Mucosa of stomach (tissue), 1 donor: ENCODE results near the gene LGALS7.
"Not testable (repeated sequence)": the region's sequence is repeated elsewhere in the genome, so short reads cannot be mapped to it uniquely, and the experiment has no call there.

ENCODE experiments used
- H3K27me3 ChIP-seq: one replicate; pipeline ENCODE4 v1.7.0; 2013; ENCODE audit warnings: mild to moderate bottlenecking, low read length; ENCODE audit not compliant: control insufficient read depth, insufficient read depth
- H3K36me3 ChIP-seq: one replicate; pipeline ENCODE4 v1.7.0; 2013; ENCODE audit warnings: low read length; ENCODE audit not compliant: control insufficient read depth, insufficient read depth
- H3K4me1 ChIP-seq: one replicate; pipeline ENCODE4 v1.7.0; 2013; ENCODE audit warnings: mild to moderate bottlenecking, low read length; ENCODE audit not compliant: control insufficient read depth, insufficient read depth
- H3K4me3 ChIP-seq: one replicate; pipeline ENCODE4 v1.7.0; 2013; ENCODE audit warnings: low read length
- H3K9ac ChIP-seq: one replicate; pipeline ENCODE4 v1.7.0; 2013; ENCODE audit warnings: mild to moderate bottlenecking, low read length, moderate library complexity
- H3K9me3 ChIP-seq: one replicate; pipeline ENCODE4 v1.7.0; 2013; ENCODE audit warnings: mild to moderate bottlenecking, low read length, moderate library complexity; ENCODE audit not compliant: control insufficient read depth
- donor health status: Pancreatic carcinoma.

Gene LGALS7

GRCh38 chr19:38809592-38810252 is 36.4 kb upstream of the LGALS7 start:
- H3K4me1 ChIP-seq = peaks cover 12% of the 10 kb centered on the region
- H3K4me3 ChIP-seq = no peak overlapping the region
- H3K27me3 ChIP-seq = no peaks in the 10 kb centered on the region
- H3K9me3 ChIP-seq = no peaks in the 10 kb centered on the region
- no peak overlapping the region for H3K9ac ChIP-seq
- H3K36me3 ChIP-seq = peaks cover 6% of the 10 kb centered on the region

- no peak overlapping the region for H3K4me3 ChIP-seq
Measured at GRCh38 chr19:38808741-38809140, 35.4 kb upstream of the LGALS7 start.

GRCh38 chr19:38807374-38808098 is 34.2 kb upstream of the LGALS7 start:
- not testable (repeated sequence) for H3K4me3 ChIP-seq, H3K9ac ChIP-seq, H3K9me3 ChIP-seq, H3K27me3 ChIP-seq
- peaks cover 12% of the 10 kb centered on the region for H3K4me1 ChIP-seq
- H3K36me3 ChIP-seq = peaks cover 18% of the 10 kb centered on the region

More at GRCh38 chr19:38808741-38809140, 35.4 kb upstream of the LGALS7 start:
- no peak overlapping the region for H3K9ac ChIP-seq
- H3K36me3 ChIP-seq = peaks cover 12% of the 10 kb centered on the region
- peaks cover 12% of the 10 kb centered on the region for H3K4me1 ChIP-seq
- no peaks in the 10 kb centered on the region for H3K9me3 ChIP-seq
- no peaks in the 10 kb centered on the region for H3K27me3 ChIP-seq

- Histone ChIP-seq H3K36me3 (peaks cover 30% of the 10 kb centered on the region), H3K9ac (no peak overlapping the region)
Measured at GRCh38 chr19:38806371-38806770, 33.1 kb upstream of the LGALS7 start.

GRCh38 chr19:38805180-38805579 is 31.9 kb upstream of the LGALS7 start:
- Histone ChIP-seq H3K36me3 (peaks cover 31% of the 10 kb centered on the region), H3K4me1 (peaks cover 12% of the 10 kb centered on the region), H3K9me3 (no peaks in the 10 kb centered on the region), H3K4me3 (no peak overlapping the region), H3K9ac (no peak overlapping the region), H3K27me3 (no peaks in the 10 kb centered on the region)

More at GRCh38 chr19:38806371-38806770, 33.1 kb upstream of the LGALS7 start:
- no peaks in the 10 kb centered on the region for H3K27me3 ChIP-seq
- H3K4me1 ChIP-seq = peaks cover 12% of the 10 kb centered on the region
- H3K9me3 ChIP-seq = no peaks in the 10 kb centered on the region
- H3K4me3 ChIP-seq = no peak overlapping the region

- Histone ChIP-seq H3K4me1 (peaks cover 12% of the 10 kb centered on the region), H3K4me3 (no peak overlapping the region), H3K9me3 (no peaks in the 10 kb centered on the region), H3K36me3 (peaks cover 31% of the 10 kb centered on the region), H3K9ac (no peak overlapping the region), H3K27me3 (no peaks in the 10 kb centered on the region)
Measured at GRCh38 chr19:38803543-38803942, 30.2 kb upstream of the LGALS7 start.

GRCh38 chr19:38801359-38802095 is 28.2 kb upstream of the LGALS7 start:
- peaks cover 31% of the 10 kb centered on the region for H3K36me3 ChIP-seq
- no peaks in the 10 kb centered on the region for H3K27me3 ChIP-seq

GRCh38 chr19:38800577-38801347 is 27.4 kb upstream of the LGALS7 start:
- Histone ChIP-seq H3K36me3 (peaks cover 31% of the 10 kb centered on the region), H3K4me3 (no peak overlapping the region), H3K9ac (no peak overlapping the region), H3K4me1 (peaks cover 7% of the 10 kb centered on the region), H3K9me3 (no peaks in the 10 kb centered on the region), H3K27me3 (no peaks in the 10 kb centered on the region)

More at GRCh38 chr19:38801359-38802095, 28.2 kb upstream of the LGALS7 start:
- no peaks in the 10 kb centered on the region for H3K9me3 ChIP-seq
- H3K4me3 ChIP-seq = no peak overlapping the region
- H3K9ac ChIP-seq = no peak overlapping the region
- peaks cover 8% of the 10 kb centered on the region for H3K4me1 ChIP-seq

- Histone ChIP-seq H3K4me3 (no peak overlapping the region), H3K27me3 (no peaks in the 10 kb centered on the region), H3K4me1 (no peaks in the 10 kb centered on the region), H3K36me3 (peaks cover 23% of the 10 kb centered on the region), H3K9me3 (no peaks in the 10 kb centered on the region), H3K9ac (no peak overlapping the region)
Measured at GRCh38 chr19:38799104-38799503, 25.8 kb upstream of the LGALS7 start.

- peaks cover 14% of the 10 kb centered on the region for H3K36me3 ChIP-seq
- H3K4me1 ChIP-seq, H3K9me3 ChIP-seq, H3K27me3 ChIP-seq, H3K4me3 ChIP-seq, H3K9ac ChIP-seq: not testable (repeated sequence)
Measured at GRCh38 chr19:38797781-38798180, 24.5 kb upstream of the LGALS7 start.

- Histone ChIP-seq H3K9ac (no peak overlapping the region), H3K4me3 (no peak overlapping the region), H3K27me3 (no peaks in the 10 kb centered on the region), H3K36me3 (no peaks in the 10 kb centered on the region), H3K9me3 (no peaks in the 10 kb centered on the region), H3K4me1 (no peaks in the 10 kb centered on the region)
Measured at GRCh38 chr19:38796154-38796553, 22.8 kb upstream of the LGALS7 start.
